SIG-M5 (cell line): ENCODE data around the gene NUP210.
"Not testable (repeated sequence)": the region's sequence is repeated elsewhere in the genome, so short reads cannot be mapped to it uniquely, and the experiment has no call there.

Experiments used
- DNase-seq: peaks from one replicate; lab custom pipeline; 2025; lab: John Stamatoyannopoulos, UW

The NUP210 gene

GRCh38 chr3:13420045-13420830, at the start of gene NUP210:
Gene NUP210, minus strand, starts transcription at chr3:13420322. Its CDS starts 96 bp downstream, at chr3:13420226.
- DNase-seq, result no peak

GRCh38 chr3:13466781-13467180, 46.7 kb upstream of the NUP210 start:
- no peak for DNase-seq

DNA sequence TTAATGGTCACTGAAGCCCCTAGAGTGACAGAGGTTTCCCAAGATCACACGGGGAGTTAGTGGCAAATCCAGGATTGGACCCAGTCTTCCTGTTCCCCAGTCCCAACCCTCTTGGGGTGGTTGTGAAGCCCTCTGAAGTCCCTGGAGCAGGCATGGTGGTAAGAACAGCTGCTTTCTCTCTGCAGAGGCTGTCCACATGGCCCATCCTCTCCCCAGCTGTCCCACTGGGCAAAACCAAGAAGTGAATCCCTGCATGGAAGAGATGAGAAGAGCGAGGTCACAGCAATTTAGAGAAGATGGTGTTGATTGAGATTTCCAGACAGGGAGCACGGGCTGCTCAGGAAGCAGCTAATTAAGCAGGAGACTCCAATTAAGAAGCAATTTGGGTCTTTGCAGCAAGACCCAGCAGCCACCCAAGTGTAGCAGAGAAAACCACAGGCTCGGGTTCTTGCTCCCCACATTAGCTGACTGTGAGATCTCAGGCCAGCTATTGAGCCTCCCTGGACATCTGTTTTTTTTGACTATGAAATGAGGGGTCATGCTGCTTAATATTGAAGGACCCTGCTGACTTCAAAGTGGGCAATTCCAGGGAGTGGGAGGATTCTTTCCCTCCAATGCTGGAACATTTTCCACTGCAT, 45.2 kb upstream of the NUP210 start:
- DNase-seq, result no peak

- DNase-seq, result no peak
These were observed 43.7 kb upstream of the NUP210 start for GRCh38 chr3:13463618-13464400.

GRCh38 chr3:13462822-13463221, 42.7 kb upstream of the NUP210 start:
- no peak for DNase-seq

- no peak for DNase-seq
These were observed 42.1 kb upstream of the NUP210 start for GRCh38 chr3:13462125-13462629.

DNA sequence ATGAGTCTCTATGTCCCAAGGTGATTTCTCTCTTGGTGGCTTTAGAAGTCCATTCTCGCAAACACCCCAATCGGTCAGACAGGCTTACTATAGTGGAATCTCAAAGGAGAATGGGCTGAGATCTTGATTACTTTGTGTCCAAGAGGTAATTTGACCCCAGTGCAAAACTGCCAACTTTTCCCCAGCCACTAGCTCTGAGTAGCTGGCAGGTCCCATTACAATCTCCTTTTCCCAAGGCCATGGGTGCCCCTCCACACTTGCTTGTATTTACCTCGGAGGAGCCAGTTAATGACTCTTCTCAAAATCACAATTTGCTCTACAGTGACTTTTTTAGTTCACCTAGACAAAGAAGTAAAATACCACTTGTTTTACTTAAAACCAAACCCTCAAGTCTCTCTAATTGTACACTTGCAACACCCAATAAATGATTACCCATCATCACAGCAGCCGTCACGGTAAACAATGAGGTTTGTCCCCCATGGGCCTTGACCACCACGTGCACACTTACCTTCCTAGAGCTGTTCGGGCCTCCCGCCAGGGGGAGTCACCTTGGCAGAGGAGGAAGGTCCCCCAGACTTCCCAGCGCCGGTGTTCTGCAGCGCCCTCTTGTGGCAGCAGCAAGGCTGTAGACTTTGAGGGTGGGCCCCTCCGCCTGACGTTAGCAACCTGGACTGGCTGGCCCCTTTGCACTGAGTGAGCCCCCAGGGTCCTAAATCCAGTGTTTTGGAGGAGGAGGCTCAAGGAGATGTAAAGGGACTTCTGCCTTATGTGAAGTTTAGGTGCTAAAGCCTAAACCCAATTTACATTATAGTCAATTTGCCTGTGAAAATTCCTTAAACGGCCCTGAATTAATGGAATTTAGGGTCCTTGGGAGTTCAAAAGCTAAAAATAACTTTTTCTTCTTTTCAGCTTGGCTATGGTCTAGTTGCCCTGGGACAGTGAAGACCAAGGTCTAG, 41.3 kb upstream of the NUP210 start:
- DNase-seq, result no peak

- DNase-seq, result no peak
These were observed 40.2 kb upstream of the NUP210 start for GRCh38 chr3:13460341-13460736.

DNA sequence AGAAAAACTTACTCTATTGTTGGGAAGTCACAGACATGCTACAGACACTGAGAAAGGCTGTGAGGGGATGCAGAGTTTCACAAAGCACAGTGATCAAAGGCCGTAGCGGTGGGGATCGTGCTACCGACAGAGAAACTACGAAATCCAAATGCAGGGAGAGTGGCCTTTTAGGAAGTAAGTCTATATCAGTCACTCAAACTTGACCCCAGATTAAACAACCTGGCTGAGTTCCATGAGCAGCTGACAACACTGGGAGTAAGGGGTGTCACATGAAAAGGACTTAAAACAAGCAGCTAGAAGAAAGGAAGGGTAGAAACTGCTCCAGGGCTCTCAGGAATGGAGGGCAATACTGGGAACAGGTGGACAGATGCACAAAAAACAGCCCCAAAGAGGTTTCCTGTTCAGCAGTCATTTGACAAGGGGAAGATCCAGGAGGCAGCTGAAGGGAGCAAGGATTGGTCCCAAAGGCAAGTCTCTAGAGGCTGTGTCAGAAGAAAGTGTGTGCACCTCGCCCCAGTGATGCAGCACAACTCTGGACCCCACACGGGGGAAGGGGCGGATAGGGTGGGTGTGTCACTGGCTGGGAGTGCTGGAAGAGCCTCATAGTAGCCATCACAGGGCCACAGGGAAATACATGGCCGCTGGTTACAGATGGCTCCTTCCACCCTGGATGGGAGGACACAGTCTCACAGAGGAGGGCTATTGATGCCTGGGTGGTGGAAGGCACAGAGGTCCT, 39.7 kb upstream of the NUP210 start:
- no peak for DNase-seq

- no peak for DNase-seq
These were observed 37.5 kb upstream of the NUP210 start for GRCh38 chr3:13457593-13457992.

GRCh38 chr3:13455644-13456043, 35.5 kb upstream of the NUP210 start:
- no peak for DNase-seq

- no peak for DNase-seq
These were observed 32.6 kb upstream of the NUP210 start for GRCh38 chr3:13452490-13453335.

GRCh38 chr3:13451301-13451673, 31.2 kb upstream of the NUP210 start:
- DNase-seq, result no peak

GRCh38 chr3:13442882-13443281, 22.8 kb upstream of the NUP210 start:
- not testable (repeated sequence) for DNase-seq

DNA sequence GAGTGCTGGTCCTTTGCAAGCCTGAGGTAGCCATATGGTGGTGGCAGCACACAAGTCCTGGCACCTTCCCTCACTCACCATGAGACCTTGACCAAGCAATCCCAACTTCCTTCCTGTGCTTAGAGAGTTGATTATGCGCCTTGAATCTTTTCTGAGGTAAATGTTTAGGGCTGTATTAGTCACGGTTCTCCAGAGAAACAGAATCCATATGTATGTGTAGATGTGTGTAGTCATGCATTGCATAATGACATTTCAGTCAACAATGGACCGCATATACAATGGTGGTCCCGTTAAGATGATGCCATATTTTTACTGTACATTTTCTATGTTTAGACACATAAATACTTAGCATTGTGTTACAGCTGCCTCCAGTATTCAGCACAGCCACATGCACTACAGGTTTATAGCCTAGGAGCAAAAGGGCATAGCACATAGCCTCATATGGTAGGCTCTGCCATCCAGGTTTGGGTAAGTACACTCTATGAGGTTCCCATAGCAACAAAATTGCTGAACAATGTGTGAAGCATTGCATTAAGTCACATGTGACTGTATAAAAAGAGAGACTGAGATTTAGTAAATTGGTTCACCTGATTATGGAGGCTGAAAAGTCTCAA, 20.2 kb upstream of the NUP210 start:
- DNase-seq, result no peak

DNA sequence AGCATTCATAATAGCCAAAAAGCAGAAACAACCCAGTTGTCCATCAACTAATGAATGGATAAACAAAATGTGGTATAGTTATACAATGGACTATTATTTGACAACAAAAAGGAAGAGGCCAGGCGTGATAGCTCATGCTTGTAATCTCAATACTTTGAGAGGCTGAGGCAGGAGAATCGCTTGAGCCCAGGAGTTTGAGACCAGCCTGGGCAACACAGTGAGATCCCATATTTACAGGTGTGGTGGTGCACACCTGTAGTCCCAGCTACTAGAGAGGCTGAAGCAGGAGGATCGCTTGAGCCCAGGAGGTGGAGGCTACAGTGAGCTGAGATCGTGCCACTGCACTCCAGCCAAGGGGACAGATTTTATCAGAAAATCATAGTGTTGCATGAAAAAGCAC, 16.1 kb upstream of the NUP210 start:
- not testable (repeated sequence) for DNase-seq

DNA sequence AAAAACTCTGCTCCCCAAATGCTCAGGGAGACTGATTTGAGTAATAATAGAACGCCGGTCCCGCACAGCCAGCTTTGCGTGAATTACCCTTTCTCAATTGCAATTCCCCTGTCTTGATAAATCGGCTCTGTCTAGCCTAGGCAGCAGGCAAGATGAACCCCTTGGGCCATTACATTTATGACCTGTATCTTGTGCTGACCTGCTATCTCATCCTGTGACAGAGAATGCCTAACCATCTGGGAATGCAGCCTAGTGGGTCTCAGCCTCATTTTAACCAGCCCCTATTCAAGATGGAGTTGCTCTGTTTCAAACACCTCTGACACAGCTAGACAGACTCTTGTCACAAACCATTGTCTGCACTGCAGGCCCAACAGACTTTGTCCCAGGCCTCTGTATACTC, 13.8 kb upstream of the NUP210 start:
- no peak for DNase-seq

DNA sequence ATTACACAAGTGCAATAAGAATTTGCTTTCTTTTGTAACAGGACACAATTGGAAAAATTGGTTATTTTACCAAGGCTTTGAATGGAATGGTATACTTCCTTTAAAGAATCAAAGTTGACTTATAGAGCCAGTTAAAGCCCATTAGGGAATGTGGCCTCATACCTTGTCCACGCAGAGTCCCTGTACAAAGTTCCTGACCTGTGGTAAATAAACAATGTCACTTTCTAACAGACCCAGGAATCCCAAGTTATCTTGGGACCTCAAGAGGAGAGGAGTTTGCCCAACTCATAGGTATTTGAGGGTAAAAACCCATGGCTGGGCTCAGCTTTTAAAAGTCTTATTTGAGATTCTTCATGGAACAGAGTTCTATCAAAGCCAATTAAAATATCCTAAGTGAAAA, 12.0 kb upstream of the NUP210 start:
- no peak for DNase-seq

DNA sequence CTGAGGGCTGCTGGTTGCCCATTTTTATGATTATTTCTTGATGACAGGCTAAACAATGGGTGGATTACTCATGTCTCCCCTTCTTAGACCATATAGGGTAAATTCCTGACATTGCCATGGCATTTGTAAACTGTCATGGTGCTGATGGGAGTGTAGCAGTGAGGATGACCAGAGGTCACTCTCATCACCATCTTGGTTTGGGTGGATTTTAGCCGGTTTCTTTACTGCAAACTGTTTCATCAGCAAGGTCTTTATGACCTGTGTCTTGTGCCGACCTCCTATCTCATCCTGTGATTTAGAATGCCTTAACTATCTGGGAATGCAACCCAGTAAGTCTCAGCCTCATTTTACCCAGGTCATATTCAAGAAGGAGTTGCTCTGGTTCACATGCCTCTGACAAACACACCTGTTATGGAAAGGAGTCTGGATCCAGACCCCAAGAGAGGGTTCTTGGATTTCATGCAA, 10.3 kb upstream of the NUP210 start:
- DNase-seq, result not testable (repeated sequence)
